GM21619 (cell line): Measurements from ENCODE around the gene LRP11.

Experiments
- ATAC-seq: cut with Tn5 transposase; IDR thresholded peaks from one replicate; pipeline ENCODE4 v1.9.1; 2021; ENCODE audit not compliant: unreplicated experiment

The LRP11 gene

GRCh38 chr6:149806127-149806526, 58.0 kb downstream of the LRP11 start:
- ATAC-seq = no peak

GRCh38 chr6:149783551-149783950, 80.6 kb downstream of the LRP11 start:
- no peak for ATAC-seq

- no peak for ATAC-seq
These were observed 81.8 kb downstream of the LRP11 start for GRCh38 chr6:149782337-149782736.

- no peak for ATAC-seq
These were observed 82.4 kb downstream of the LRP11 start for GRCh38 chr6:149781715-149782114.

GRCh38 chr6:149779644-149779963, 84.6 kb downstream of the LRP11 start:
- no peak for ATAC-seq

GRCh38 chr6:149777624-149778023, 86.5 kb downstream of the LRP11 start:
- no peak for ATAC-seq

- ATAC-seq = no peak
These were observed 92.2 kb downstream of the LRP11 start for GRCh38 chr6:149771925-149772324.

GRCh38 chr6:149771185-149771584, 93.0 kb downstream of the LRP11 start:
- no peak for ATAC-seq

- ATAC-seq = no peak
These were observed 94.5 kb downstream of the LRP11 start for GRCh38 chr6:149769676-149770075.
